ENCODE results near the gene CARMIL1. TPM values are rescaled to one million over a fixed set of nuclear protein-coding genes. Genes with fewer than 3 reads are reported as not detected.
A peak's percentile ranks its signal among the peaks of the same experiment; 100 is the strongest.

The CARMIL1 gene
- total RNA-seq, 2 experiments from 2014 or later, result 6.0 to 6.8 TPM

- ATAC-seq (ENCODE audit: low read depth), result no peak
- Mint-ChIP-seq H3K27ac (no peak overlapping the region), H3K36me3 (peaks cover 1% of the 10 kb centered on the region), H3K9me3 (no peaks in the 10 kb centered on the region), H3K4me3 (no peak overlapping the region), H3K4me1 (peaks cover 4% of the 10 kb centered on the region), H3K27me3 (no peaks in the 10 kb centered on the region)
- DNase-seq, result no peak
- POLR2A ChIA-PET, result no interaction called here
These were observed 207.8 kb downstream of the CARMIL1 start for GRCh38 chr6:25487012-25487411.

DNA sequence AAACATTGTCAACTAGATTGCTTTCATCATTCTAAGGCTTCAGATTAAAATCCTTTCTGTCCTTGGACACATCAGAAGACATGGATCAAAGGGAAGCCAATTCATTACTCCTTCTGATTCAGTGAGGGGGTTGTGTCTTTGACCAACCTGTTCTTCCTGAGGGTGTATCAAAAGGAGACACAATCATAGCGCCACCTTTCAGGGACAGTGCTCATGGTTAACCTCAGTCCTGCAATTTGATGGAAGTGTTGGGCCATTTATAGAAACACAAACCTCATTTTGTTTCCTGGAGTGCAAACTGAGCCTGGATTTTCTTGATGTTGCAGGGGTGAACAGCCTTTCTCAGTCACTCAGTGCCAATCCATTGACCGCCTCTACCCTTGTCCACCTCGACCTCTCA is 209.0 kb downstream of the CARMIL1 start:
- Mint-ChIP-seq H3K4me3 (no peak overlapping the region), H3K4me1 (peaks cover 4% of the 10 kb centered on the region), H3K27ac (no peak overlapping the region), H3K36me3 (peaks cover 1% of the 10 kb centered on the region), H3K9me3 (no peaks in the 10 kb centered on the region), H3K27me3 (no peaks in the 10 kb centered on the region)
- no peak for DNase-seq
- POLR2A ChIA-PET, result interaction anchor here (1.7 kb wide), 1 partner anchor 209 kb away, joined by 4 read pairs; the partner anchor contains the start of gene CARMIL1
- no peak for ATAC-seq (ENCODE audit: low read depth)

- Mint-ChIP-seq H3K27me3 (no peaks in the 10 kb centered on the region), H3K4me1 (peaks cover 4% of the 10 kb centered on the region), H3K27ac (no peak overlapping the region), H3K4me3 (no peak overlapping the region), H3K36me3 (no peaks in the 10 kb centered on the region), H3K9me3 (no peaks in the 10 kb centered on the region)
- no peak for ATAC-seq (ENCODE audit: low read depth)
- DNase-seq, result no peak
- POLR2A ChIA-PET, result interaction anchor here (0.7 to 1.5 kb wide), 2 partner anchors 85 to 211 kb away, joined by 5 to 13 read pairs; partner anchors contain the start of gene CARMIL1
These were observed 210.2 kb downstream of the CARMIL1 start for GRCh38 chr6:25489399-25489798.

DNA sequence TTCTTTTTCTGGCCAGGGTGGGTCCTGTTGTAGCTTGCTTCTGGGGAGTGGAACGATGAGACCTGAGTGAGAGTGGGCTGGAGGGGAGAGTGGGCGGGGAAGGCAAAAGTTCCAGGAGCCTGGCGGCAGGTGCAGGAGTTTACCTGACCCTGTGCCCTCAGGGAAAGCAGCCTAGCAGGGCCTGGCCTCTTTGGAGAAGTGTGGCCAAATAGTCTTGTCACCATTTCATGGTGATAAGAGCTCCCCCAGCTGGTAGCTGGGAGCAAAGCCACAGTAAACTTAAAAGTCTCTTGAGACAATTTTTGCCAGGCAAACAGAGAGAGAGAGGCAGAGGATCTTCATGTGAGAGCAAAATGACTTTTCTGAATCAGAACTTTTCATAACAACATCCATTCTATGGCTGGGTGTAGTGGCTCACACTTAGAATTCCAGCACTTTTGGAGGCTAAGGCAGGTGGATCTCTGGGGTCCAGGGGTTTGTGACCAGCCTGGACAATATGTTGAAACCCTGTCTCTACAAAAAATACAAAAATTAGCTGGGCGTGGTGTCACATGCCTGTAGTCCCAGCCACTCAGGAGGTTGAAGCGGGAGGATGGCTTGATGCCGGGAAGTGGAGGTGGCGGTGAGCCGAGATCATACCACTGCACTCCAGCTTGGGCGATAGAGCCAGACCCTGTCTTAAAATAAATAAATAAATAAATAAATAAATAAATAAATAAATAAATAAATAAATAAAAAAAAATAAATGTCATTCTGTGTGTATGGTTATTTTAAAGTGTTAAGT is 211.0 kb downstream of the CARMIL1 start:
- DNase-seq (peak; percentile 64), ATAC-seq (ENCODE audit: low read depth) (peak; percentile 70)
- H3K36me3 Mint-ChIP-seq, result no peaks in the 10 kb centered on the region
- peaks cover 4% of the 10 kb centered on the region for H3K4me1 Mint-ChIP-seq
- H3K4me3 Mint-ChIP-seq, result no peak overlapping the region
- H3K27ac Mint-ChIP-seq, result peak overlapping the region; percentile 70
- H3K9me3 Mint-ChIP-seq, result no peaks in the 10 kb centered on the region
- POLR2A ChIA-PET, result interaction anchor here (0.6 to 1.5 kb wide), 3 partner anchors 85 to 212 kb away, joined by 3 to 13 read pairs (median 5); partner anchors contain the start of gene CARMIL1
- H3K27me3 Mint-ChIP-seq, result no peaks in the 10 kb centered on the region

- no peaks in the 10 kb centered on the region for H3K9me3 Mint-ChIP-seq
- ATAC-seq (ENCODE audit: low read depth), result no peak
- H3K27me3 Mint-ChIP-seq, result no peaks in the 10 kb centered on the region
- POLR2A ChIA-PET, result no interaction called here
- no peaks in the 10 kb centered on the region for H3K36me3 Mint-ChIP-seq
- H3K27ac Mint-ChIP-seq, result no peak overlapping the region
- no peak overlapping the region for H3K4me3 Mint-ChIP-seq
- no peak for DNase-seq
- H3K4me1 Mint-ChIP-seq, result peaks cover 4% of the 10 kb centered on the region
These were observed 213.8 kb downstream of the CARMIL1 start for GRCh38 chr6:25492951-25493350.

GRCh38 chr6:25494469-25494868 is 215.3 kb downstream of the CARMIL1 start:
- DNase-seq, result no peak

DNA sequence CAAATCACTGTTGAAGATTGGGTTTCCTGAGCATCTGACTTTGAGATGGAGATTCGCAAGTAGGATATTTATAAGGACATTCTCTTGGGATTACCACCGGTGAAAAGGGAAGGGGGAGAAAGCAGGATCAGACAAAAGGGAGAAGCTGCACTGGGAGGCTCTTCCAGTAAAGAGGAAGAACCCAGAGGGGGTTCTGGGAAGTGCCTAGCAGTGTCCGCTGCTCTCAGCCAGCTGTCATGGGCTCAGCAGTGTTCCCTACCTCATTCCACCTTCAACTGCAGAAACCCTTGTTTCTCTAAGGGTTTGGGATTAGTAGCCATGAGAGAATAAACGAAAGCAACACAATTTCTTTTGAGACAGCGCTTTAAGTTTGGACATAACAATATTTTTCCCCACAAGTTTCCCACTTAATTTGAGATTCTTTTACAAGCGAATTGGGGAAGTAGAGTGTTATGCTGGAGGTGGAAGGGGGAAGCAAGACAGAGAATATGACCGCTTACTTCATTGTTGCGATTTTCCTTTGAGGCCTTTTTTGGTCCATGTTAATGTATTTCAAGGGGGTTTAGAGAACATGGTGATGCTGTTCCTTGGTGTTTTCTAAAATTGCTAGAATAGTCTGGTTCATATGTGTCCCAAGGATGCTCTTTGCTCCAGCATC is 218.3 kb downstream of the CARMIL1 start:
- Mint-ChIP-seq H3K27ac (no peak overlapping the region), H3K36me3 (no peaks in the 10 kb centered on the region), H3K4me1 (no peaks in the 10 kb centered on the region), H3K27me3 (no peaks in the 10 kb centered on the region), H3K4me3 (no peak overlapping the region), H3K9me3 (no peaks in the 10 kb centered on the region)
- POLR2A ChIA-PET, result no interaction called here
- no peak for DNase-seq
- no peak for ATAC-seq (ENCODE audit: low read depth)

More at GRCh38 chr6:25494469-25494868, 215.3 kb downstream of the CARMIL1 start:
- Mint-ChIP-seq H3K9me3 (no peaks in the 10 kb centered on the region), H3K36me3 (no peaks in the 10 kb centered on the region), H3K4me3 (no peak overlapping the region), H3K27me3 (no peaks in the 10 kb centered on the region), H3K27ac (no peak overlapping the region), H3K4me1 (peaks cover 4% of the 10 kb centered on the region)
- ATAC-seq (ENCODE audit: low read depth), result no peak
- POLR2A ChIA-PET, result no interaction called here

DNA sequence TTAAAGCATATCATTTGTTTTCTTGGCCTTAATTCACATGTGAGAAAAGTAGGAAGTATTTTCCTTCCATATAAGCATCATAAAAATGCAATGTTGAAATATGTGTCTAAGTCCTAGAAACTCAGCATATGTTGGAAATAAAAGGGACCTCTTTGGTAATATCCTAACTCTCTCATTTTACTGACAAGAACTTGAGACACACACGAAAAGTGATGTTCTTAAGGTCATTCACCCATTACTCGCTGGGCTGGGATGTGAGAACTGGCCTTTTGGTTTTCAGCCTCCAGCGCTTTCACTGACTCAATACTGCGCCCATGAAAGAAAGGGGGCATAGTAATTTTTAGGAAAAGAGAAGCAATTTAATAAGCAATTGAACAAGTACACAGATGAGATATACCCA is 219.3 kb downstream of the CARMIL1 start:
- H3K4me1 Mint-ChIP-seq, result no peaks in the 10 kb centered on the region
- H3K9me3 Mint-ChIP-seq, result no peaks in the 10 kb centered on the region
- no peak for ATAC-seq (ENCODE audit: low read depth)
- H3K36me3 Mint-ChIP-seq, result no peaks in the 10 kb centered on the region
- no peak overlapping the region for H3K27ac Mint-ChIP-seq
- POLR2A ChIA-PET, result no interaction called here
- H3K4me3 Mint-ChIP-seq, result no peak overlapping the region
- H3K27me3 Mint-ChIP-seq, result no peaks in the 10 kb centered on the region
- no peak for DNase-seq

GRCh38 chr6:25499615-25500235 is 220.6 kb downstream of the CARMIL1 start:
- Mint-ChIP-seq H3K36me3 (no peaks in the 10 kb centered on the region), H3K9me3 (no peaks in the 10 kb centered on the region), H3K27ac (no peak overlapping the region), H3K27me3 (no peaks in the 10 kb centered on the region), H3K4me1 (no peaks in the 10 kb centered on the region), H3K4me3 (no peak overlapping the region)
- no peak for DNase-seq
- POLR2A ChIA-PET, result no interaction called here
- ATAC-seq (ENCODE audit: low read depth), result no peak

- no peak overlapping the region for H3K4me3 Mint-ChIP-seq
- H3K27me3 Mint-ChIP-seq, result no peaks in the 10 kb centered on the region
- H3K9me3 Mint-ChIP-seq, result no peaks in the 10 kb centered on the region
- H3K36me3 Mint-ChIP-seq, result no peaks in the 10 kb centered on the region
- no peak for ATAC-seq (ENCODE audit: low read depth)
- POLR2A ChIA-PET, result no interaction called here
- DNase-seq, result no peak
- no peaks in the 10 kb centered on the region for H3K4me1 Mint-ChIP-seq
- no peak overlapping the region for H3K27ac Mint-ChIP-seq
These were observed 224.5 kb downstream of the CARMIL1 start for GRCh38 chr6:25503686-25504085.

GRCh38 chr6:25504661-25505060 is 225.5 kb downstream of the CARMIL1 start:
- Mint-ChIP-seq H3K27me3 (no peaks in the 10 kb centered on the region), H3K9me3 (no peaks in the 10 kb centered on the region), H3K36me3 (peaks cover 4% of the 10 kb centered on the region), H3K4me1 (no peaks in the 10 kb centered on the region), H3K4me3 (no peak overlapping the region), H3K27ac (no peak overlapping the region)
- POLR2A ChIA-PET, result no interaction called here
- ATAC-seq (ENCODE audit: low read depth), result no peak
- no peak for DNase-seq

DNA sequence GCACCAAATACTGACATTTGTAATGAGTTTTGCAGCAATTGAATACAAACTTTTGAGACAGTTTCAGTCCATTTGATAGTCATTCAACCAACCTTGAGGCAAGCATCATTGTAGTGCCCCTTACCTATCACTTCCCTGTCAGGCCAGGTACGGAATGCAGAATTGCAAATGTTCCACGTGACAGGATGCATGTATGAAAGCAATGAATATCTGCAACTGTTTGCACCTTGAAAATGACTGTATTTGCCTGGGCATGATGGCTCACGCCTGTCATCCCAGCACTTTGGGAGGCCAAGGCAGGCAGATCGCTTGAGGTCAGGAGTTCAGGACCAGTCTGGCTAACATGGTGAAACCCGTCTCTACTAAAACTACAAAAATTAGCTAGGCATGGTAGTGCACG is 226.8 kb downstream of the CARMIL1 start:
- ATAC-seq (ENCODE audit: low read depth) (no peak), DNase-seq (no peak)
- no peaks in the 10 kb centered on the region for H3K9me3 Mint-ChIP-seq
- no peaks in the 10 kb centered on the region for H3K4me1 Mint-ChIP-seq
- H3K27me3 Mint-ChIP-seq, result no peaks in the 10 kb centered on the region
- POLR2A ChIA-PET, result no interaction called here
- peaks cover 4% of the 10 kb centered on the region for H3K36me3 Mint-ChIP-seq
- H3K27ac Mint-ChIP-seq, result no peak overlapping the region
- H3K4me3 Mint-ChIP-seq, result no peak overlapping the region

- Mint-ChIP-seq H3K9me3 (no peaks in the 10 kb centered on the region), H3K27me3 (no peaks in the 10 kb centered on the region), H3K4me3 (no peak overlapping the region), H3K4me1 (no peaks in the 10 kb centered on the region), H3K27ac (no peak overlapping the region), H3K36me3 (peaks cover 4% of the 10 kb centered on the region)
- ATAC-seq (ENCODE audit: low read depth) (no peak), DNase-seq (no peak)
- POLR2A ChIA-PET, result no interaction called here
These were observed 228.9 kb downstream of the CARMIL1 start for GRCh38 chr6:25508051-25508450.

DNA sequence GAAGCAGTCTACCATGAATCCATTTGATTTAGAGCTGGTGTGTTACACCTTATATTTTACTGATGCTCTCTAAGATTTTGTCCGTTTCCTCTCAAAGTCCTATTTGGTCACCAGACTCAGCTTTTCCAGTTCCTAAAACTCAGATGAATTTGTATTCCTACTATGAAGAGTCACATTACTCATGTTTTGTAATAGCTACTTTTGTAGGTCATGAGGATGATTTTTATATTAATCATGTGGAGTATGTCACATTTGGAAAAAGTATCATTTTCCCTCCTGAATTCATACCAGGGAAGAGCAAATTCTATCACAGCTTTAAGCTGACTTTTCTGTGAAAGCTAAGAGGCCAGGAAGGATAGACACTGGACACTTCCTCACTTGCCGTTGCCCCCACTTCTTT is 232.2 kb downstream of the CARMIL1 start:
- DNase-seq (no peak), ATAC-seq (ENCODE audit: low read depth) (no peak)
- Mint-ChIP-seq H3K36me3 (peaks cover 7% of the 10 kb centered on the region), H3K27ac (no peak overlapping the region), H3K27me3 (no peaks in the 10 kb centered on the region), H3K9me3 (no peaks in the 10 kb centered on the region), H3K4me1 (no peaks in the 10 kb centered on the region), H3K4me3 (no peak overlapping the region)
- POLR2A ChIA-PET, result no interaction called here
